ENCODE measurements around the gene NUP133. TPM values are rescaled to one million over a fixed set of nuclear protein-coding genes. Genes with fewer than 3 reads are reported as not detected.

Gene NUP133
- total and polyA plus RNA-seq, 4 donors: 5.7 to 22.7 (median 10.4) TPM

DNA sequence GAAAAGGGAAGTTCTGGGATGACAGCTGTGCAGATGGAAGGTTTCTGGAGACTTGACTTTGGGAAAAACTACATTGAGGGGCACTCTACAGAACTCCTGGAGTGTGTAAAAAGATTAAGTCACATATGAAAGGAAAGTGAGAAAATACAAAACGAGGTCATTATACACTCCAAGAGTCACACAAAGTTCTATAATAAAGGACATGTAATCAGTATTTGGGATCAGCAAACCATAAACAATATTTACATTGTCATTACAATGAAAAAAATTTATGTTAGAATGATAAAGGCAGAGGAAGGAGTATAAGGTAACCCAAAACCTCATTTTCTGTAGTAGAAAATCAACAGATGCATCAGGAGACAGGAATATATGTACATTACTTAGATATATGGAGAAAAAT, 22.8 kb downstream of the NUP133 start:
- Histone ChIP-seq H3K27me3 (ENCODE audit: control insufficient read depth in 4 of 4, insufficient read depth in 4 of 4, low read length in 3 of 4) (no peaks in the 10 kb centered on the region), H3K36me3 (ENCODE audit: control insufficient read depth in 4 of 4, insufficient read depth in 3 of 4, low read depth in 1 of 4, low read length in 3 of 4) (peaks cover 15 to 62% (median 37%) of the 10 kb centered on the region in 4 donors), H3K9ac (ENCODE audit: low read depth in 1 of 2, low read length in 2 of 2) (no peak overlapping the region), H3K27ac (ENCODE audit: low read depth in 1 of 2, low read length in 2 of 2) (no peak overlapping the region), H3K4me3 (ENCODE audit: low read depth in 1 of 3, low read length in 3 of 3) (no peak overlapping the region), H3K9me3 (ENCODE audit: control insufficient read depth in 4 of 4, low read length in 3 of 4) (no peaks in the 10 kb centered on the region), H3K4me1 (ENCODE audit: control insufficient read depth in 4 of 4, insufficient read depth in 4 of 4, low read length in 3 of 4) (no peaks in the 10 kb centered on the region)
- 86% methylated on average over 1 of the region's 1 CpG for WGBS
- TF ChIP-seq, protein P1, sequence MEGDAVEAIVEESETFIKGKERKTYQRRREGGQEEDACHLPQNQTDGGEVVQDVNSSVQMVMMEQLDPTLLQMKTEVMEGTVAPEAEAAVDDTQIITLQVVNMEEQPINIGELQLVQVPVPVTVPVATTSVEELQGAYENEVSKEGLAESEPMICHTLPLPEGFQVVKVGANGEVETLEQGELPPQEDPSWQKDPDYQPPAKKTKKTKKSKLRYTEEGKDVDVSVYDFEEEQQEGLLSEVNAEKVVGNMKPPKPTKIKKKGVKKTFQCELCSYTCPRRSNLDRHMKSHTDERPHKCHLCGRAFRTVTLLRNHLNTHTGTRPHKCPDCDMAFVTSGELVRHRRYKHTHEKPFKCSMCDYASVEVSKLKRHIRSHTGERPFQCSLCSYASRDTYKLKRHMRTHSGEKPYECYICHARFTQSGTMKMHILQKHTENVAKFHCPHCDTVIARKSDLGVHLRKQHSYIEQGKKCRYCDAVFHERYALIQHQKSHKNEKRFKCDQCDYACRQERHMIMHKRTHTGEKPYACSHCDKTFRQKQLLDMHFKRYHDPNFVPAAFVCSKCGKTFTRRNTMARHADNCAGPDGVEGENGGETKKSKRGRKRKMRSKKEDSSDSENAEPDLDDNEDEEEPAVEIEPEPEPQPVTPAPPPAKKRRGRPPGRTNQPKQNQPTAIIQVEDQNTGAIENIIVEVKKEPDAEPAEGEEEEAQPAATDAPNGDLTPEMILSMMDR (IDR thresholded peaks at IDR 0.05; ENCODE audit: low read depth, low read length, missing input control): no peak
- TF ChIP-seq RAD21 (IDR thresholded peaks at IDR 0.05) (no peak), RXRA (IDR thresholded peaks at IDR 0.05) (no peak)
- DNase-seq (ENCODE audit: low spot score): no peak

DNA sequence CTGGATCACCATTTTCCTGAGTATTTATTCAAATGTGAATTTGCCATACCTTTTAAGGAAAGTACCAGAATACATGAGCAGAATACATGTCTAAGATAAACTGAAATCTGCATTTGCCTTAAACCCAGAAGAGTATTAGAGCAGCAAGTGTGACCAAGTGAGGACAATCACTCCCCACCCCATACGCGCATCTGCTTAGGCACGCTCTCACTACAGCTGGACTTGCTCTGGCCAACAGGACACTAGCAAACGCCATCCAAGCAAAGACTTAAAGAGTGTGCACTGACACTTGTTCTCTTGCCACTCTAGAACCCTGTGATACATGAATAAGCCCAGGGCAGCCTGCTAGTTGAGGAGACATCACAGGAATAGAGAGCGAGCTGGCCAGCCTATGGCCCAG, 25.6 kb downstream of the NUP133 start:
- no peak overlapping the region for H3K9ac ChIP-seq (ENCODE audit: low read depth in 1 of 2, low read length in 2 of 2)
- H3K4me1 ChIP-seq (ENCODE audit: control insufficient read depth in 4 of 4, insufficient read depth in 4 of 4, low read length in 3 of 4): no peaks in the 10 kb centered on the region
- H3K4me3 ChIP-seq (ENCODE audit: low read depth in 1 of 3, low read length in 3 of 3): no peak overlapping the region
- 87% methylated on average over 5 of the region's 5 CpGs for WGBS
- no peak for TF ChIP-seq SP1 (IDR thresholded peaks at IDR 0.05)
- TF ChIP-seq, protein P2, sequence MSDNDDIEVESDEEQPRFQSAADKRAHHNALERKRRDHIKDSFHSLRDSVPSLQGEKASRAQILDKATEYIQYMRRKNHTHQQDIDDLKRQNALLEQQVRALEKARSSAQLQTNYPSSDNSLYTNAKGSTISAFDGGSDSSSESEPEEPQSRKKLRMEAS (IDR thresholded peaks at IDR 0.05): no peak
- H3K27me3 ChIP-seq (ENCODE audit: control insufficient read depth in 4 of 4, insufficient read depth in 4 of 4, low read length in 3 of 4): no peaks in the 10 kb centered on the region
- no peak overlapping the region for H3K27ac ChIP-seq (ENCODE audit: low read depth in 1 of 2, low read length in 2 of 2)
- no peak for DNase-seq (ENCODE audit: low spot score)
- peaks cover 13 to 60% (median 39%) of the 10 kb centered on the region in 4 donors for H3K36me3 ChIP-seq (ENCODE audit: control insufficient read depth in 4 of 4, insufficient read depth in 3 of 4, low read depth in 1 of 4, low read length in 3 of 4)
- H3K9me3 ChIP-seq (ENCODE audit: control insufficient read depth in 4 of 4, low read length in 3 of 4): no peaks in the 10 kb centered on the region

DNA sequence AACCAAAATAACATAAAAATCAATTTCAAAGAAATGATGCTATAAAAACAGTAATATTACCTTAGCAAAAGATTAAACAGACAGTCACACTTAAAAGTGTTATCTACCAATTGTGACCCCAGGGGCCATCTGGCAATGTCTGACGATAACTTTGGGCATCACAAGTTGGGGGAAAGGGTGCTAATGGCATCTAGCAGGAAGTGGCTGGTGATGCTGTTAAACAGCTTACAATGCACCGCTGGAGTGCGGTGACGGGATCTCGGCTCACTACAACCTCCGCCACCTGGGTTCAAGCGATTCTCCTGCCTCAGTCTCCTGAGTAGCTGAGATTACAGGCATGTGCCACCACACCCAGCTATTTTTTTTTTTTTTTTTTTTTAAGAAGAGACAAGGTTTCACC, 27.6 kb downstream of the NUP133 start:
- no peaks in the 10 kb centered on the region for H3K9me3 ChIP-seq (ENCODE audit: control insufficient read depth in 4 of 4, low read length in 3 of 4)
- no peaks in the 10 kb centered on the region for H3K27me3 ChIP-seq (ENCODE audit: control insufficient read depth in 4 of 4, insufficient read depth in 4 of 4, low read length in 3 of 4)
- H3K36me3 ChIP-seq (ENCODE audit: control insufficient read depth in 4 of 4, insufficient read depth in 3 of 4, low read depth in 1 of 4, low read length in 3 of 4): peaks cover 8 to 47% (median 27%) of the 10 kb centered on the region in 4 donors
- TF ChIP-seq, protein P1 (IDR thresholded peaks at IDR 0.05; ENCODE audit: low read depth, low read length, missing input control): no peak
- no peak for TF ChIP-seq FOXA2 (IDR thresholded peaks at IDR 0.05)
- no peak for TF ChIP-seq SP1 (IDR thresholded peaks at IDR 0.05)
- no peak for TF ChIP-seq JUND (IDR thresholded peaks at IDR 0.05)
- TF ChIP-seq FOXA1 (IDR thresholded peaks at IDR 0.05): no peak
- TF ChIP-seq YY1 (IDR thresholded peaks at IDR 0.05): no peak
- TF ChIP-seq, protein P3, sequence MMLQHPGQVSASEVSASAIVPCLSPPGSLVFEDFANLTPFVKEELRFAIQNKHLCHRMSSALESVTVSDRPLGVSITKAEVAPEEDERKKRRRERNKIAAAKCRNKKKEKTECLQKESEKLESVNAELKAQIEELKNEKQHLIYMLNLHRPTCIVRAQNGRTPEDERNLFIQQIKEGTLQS (IDR thresholded peaks at IDR 0.05): no peak
- TF ChIP-seq EGR1 (IDR thresholded peaks at IDR 0.05; ENCODE audit: low read depth in 2 of 2): no peak
- no peak for TF ChIP-seq NR2F2 (IDR thresholded peaks at IDR 0.05)
- TF ChIP-seq RXRA (IDR thresholded peaks at IDR 0.05): no peak
- TF ChIP-seq HNF4A (conservative IDR thresholded peaks at IDR 0.05): no peak
- no peak for TF ChIP-seq TAF1 (conservative IDR thresholded peaks at IDR 0.05)
- TF ChIP-seq, protein P4, sequence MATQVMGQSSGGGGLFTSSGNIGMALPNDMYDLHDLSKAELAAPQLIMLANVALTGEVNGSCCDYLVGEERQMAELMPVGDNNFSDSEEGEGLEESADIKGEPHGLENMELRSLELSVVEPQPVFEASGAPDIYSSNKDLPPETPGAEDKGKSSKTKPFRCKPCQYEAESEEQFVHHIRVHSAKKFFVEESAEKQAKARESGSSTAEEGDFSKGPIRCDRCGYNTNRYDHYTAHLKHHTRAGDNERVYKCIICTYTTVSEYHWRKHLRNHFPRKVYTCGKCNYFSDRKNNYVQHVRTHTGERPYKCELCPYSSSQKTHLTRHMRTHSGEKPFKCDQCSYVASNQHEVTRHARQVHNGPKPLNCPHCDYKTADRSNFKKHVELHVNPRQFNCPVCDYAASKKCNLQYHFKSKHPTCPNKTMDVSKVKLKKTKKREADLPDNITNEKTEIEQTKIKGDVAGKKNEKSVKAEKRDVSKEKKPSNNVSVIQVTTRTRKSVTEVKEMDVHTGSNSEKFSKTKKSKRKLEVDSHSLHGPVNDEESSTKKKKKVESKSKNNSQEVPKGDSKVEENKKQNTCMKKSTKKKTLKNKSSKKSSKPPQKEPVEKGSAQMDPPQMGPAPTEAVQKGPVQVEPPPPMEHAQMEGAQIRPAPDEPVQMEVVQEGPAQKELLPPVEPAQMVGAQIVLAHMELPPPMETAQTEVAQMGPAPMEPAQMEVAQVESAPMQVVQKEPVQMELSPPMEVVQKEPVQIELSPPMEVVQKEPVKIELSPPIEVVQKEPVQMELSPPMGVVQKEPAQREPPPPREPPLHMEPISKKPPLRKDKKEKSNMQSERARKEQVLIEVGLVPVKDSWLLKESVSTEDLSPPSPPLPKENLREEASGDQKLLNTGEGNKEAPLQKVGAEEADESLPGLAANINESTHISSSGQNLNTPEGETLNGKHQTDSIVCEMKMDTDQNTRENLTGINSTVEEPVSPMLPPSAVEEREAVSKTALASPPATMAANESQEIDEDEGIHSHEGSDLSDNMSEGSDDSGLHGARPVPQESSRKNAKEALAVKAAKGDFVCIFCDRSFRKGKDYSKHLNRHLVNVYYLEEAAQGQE (IDR thresholded peaks at IDR 0.05): no peak
- TF ChIP-seq, protein P5, sequence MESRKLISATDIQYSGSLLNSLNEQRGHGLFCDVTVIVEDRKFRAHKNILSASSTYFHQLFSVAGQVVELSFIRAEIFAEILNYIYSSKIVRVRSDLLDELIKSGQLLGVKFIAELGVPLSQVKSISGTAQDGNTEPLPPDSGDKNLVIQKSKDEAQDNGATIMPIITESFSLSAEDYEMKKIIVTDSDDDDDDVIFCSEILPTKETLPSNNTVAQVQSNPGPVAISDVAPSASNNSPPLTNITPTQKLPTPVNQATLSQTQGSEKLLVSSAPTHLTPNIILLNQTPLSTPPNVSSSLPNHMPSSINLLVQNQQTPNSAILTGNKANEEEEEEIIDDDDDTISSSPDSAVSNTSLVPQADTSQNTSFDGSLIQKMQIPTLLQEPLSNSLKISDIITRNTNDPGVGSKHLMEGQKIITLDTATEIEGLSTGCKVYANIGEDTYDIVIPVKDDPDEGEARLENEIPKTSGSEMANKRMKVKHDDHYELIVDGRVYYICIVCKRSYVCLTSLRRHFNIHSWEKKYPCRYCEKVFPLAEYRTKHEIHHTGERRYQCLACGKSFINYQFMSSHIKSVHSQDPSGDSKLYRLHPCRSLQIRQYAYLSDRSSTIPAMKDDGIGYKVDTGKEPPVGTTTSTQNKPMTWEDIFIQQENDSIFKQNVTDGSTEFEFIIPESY (IDR thresholded peaks at IDR 0.05): no peak
- TF ChIP-seq HNF4G (IDR thresholded peaks at IDR 0.05): no peak
- no peak for TF ChIP-seq GABPA (IDR thresholded peaks at IDR 0.05 in 1 of 2, conservative IDR thresholded peaks at IDR 0.05 in 1 of 2)
- TF ChIP-seq RAD21 (IDR thresholded peaks at IDR 0.05): no peak
- TF ChIP-seq, protein P2 (IDR thresholded peaks at IDR 0.05): no peak
- WGBS: 89% methylated on average over 7 of the region's 7 CpGs
- no peak overlapping the region for H3K27ac ChIP-seq (ENCODE audit: low read depth in 1 of 2, low read length in 2 of 2)
- no peak for DNase-seq (ENCODE audit: low spot score)
- no peak overlapping the region for H3K4me3 ChIP-seq (ENCODE audit: low read depth in 1 of 3, low read length in 3 of 3)
- H3K4me1 ChIP-seq (ENCODE audit: control insufficient read depth in 4 of 4, insufficient read depth in 4 of 4, low read length in 3 of 4): no peaks in the 10 kb centered on the region
- no peak overlapping the region for H3K9ac ChIP-seq (ENCODE audit: low read depth in 1 of 2, low read length in 2 of 2)

All from liver (tissue), 9 donors.